ENCODE measurements around the gene CD70.
"Not testable (repeated sequence)": the region's sequence is repeated elsewhere in the genome, so short reads cannot be mapped to it uniquely, and the experiment has no call there.

Gene CD70

GRCh38 chr19:6568816-6569215, 22.1 kb downstream of the CD70 start:
- no peak for DNase-seq

DNA sequence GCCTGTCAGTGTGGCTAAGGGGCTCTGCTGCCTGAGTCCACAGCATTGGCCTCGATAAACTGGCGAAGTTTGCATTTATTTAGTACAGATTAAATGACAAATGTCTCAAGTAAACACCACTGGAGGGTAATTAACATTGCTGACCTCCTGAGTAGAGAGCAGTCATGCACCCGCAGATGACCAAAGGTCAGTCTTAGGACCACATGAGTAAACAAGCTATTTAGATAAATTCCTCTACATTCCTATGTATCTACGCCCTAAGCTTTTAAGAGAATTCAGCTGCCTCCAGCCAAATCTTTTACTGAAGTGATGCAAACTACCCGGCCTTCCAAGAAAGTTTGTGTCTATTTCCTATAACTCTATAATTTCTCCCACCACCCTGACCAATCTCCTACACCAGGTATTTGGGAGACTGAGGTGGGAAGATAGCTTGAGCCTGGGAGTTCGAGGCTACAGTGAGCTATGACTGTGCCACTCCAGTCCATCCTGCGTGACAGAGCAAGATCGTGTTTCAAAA, 22.9 kb downstream of the CD70 start:
- DNase-seq = no peak

GRCh38 chr19:6566727-6567126, 24.2 kb downstream of the CD70 start:
- not testable (repeated sequence) for DNase-seq

- no peak for DNase-seq
Measured at GRCh38 chr19:6564393-6564792, 26.6 kb downstream of the CD70 start.

GRCh38 chr19:6562437-6562836, 28.5 kb downstream of the CD70 start:
- DNase-seq = not testable (repeated sequence)

DNA sequence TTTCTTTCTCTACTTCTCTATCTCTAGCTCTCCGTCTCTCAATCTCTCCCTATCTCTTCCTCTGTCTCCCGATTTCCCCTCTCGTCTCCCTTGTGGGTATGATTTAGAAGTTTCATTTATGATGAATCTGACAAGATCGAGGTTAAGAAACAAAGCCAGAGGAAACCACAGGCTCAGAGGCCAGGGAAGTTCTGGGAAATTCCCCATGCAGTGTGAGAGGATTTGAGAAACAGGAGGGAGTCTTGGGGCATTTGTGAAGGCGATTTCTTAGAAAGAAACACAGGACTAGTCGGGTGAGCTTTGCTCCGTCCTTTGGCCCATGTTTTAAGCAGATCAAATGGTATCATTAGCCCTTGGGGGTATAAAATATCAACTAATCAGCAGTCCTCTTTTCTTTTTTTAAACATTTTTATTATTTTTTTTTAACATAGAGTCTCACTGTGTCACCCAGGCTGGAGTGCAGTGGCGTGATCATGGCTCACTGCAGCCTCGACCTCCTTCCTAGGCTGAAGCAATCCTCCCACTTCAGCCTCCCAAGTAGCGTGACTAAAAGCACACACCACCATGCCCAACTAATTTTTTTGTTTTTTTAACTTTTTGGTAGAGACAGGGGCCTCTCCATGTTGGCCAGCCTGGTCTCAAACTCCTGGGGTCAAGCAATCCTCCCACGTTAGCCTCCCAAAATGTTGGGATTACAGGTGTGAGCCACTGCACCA, 34.3 kb downstream of the CD70 start:
- no peak for DNase-seq

GRCh38 chr19:6556043-6556449, 34.9 kb downstream of the CD70 start:
- no peak for DNase-seq

- DNase-seq = peak in 3 of 4 experiments; percentile 29 to 55 (median 52)
Measured at GRCh38 chr19:6551607-6552450, 39.1 kb downstream of the CD70 start.

DNA sequence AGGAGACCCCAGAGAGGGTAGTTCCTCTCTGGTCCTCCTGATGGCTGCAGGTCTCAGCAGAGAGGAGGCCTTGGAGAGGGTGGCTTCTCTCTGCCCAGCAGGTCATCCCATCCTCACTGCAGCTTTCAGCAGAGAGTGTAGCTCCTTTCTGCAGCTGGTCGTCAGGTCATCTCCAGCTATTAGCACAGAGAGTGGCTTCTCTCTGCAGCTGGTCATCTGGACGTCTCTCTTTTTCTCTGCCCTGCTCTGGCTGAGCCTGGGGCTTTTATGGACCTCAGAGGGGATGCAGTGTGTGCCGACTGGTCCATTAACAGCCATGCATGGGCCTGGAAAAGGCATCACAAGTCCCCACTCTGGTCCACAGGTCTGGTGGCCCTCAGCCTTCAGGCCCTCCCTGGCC, 39.9 kb downstream of the CD70 start:
- no peak for DNase-seq

- DNase-seq = not testable (repeated sequence)
Measured at GRCh38 chr19:6550679-6551078, 40.3 kb downstream of the CD70 start.

- DNase-seq = no peak
Measured at GRCh38 chr19:6543866-6544347, 47.0 kb downstream of the CD70 start.

GRCh38 chr19:6540918-6541689, 49.8 kb downstream of the CD70 start:
- no peak for DNase-seq

- no peak for DNase-seq
Measured at GRCh38 chr19:6539514-6539913, 51.4 kb downstream of the CD70 start.

Data from activated CD4-positive, CD25-positive, alpha-beta regulatory T cell (primary cell).